Measurements from ENCODE around the gene NCF1.
"Not testable (repeated sequence)": the region's sequence is repeated elsewhere in the genome, so short reads cannot be mapped to it uniquely, and the experiment has no call there.

Gene NCF1

GRCh38 chr7:74788369-74789150 lies 14.7 kb downstream of the NCF1 start:
- DNase-seq, result peak; percentile 75 to 89

- not testable (repeated sequence) for DNase-seq
Measured at GRCh38 chr7:74789200-74789736, 15.5 kb downstream of the NCF1 start.

- DNase-seq, result not testable (repeated sequence)
Measured at GRCh38 chr7:74797848-74798622, 24.2 kb downstream of the NCF1 start.

GRCh38 chr7:74798644-74799043 lies 24.8 kb downstream of the NCF1 start:
- not testable (repeated sequence) for DNase-seq

- DNase-seq, result not testable (repeated sequence)
Measured at GRCh38 chr7:74815882-74816281, 42.1 kb downstream of the NCF1 start.

- not testable (repeated sequence) for DNase-seq
Measured at GRCh38 chr7:74820146-74820805, 46.5 kb downstream of the NCF1 start.

- not testable (repeated sequence) for DNase-seq
Measured at GRCh38 chr7:74821259-74821658, 47.4 kb downstream of the NCF1 start.

GRCh38 chr7:74829959-74830358 lies 56.1 kb downstream of the NCF1 start:
- not testable (repeated sequence) for DNase-seq

GRCh38 chr7:74830411-74830810 lies 56.6 kb downstream of the NCF1 start:
- not testable (repeated sequence) for DNase-seq

All from NCI-H1930 (cell line).